GM12878 (cell line): Measurements from ENCODE around the gene AP2S1. TPM values are rescaled to one million over a fixed set of nuclear protein-coding genes. Genes with fewer than 3 reads are reported as not detected.

Source experiments
- ATAC-seq: fragments of 200-7000 bp; cut with Tn5 transposase; 3 replicates; pipeline ENCODE4 v1.9.1; 2020; ENCODE audit warnings: mild to moderate bottlenecking, moderate library complexity
- BruUV-seq: library from RNA; stranded (reverse); fragments of 400-500 nt; replicated peaks from 2 replicates; lab custom pipeline; 2021; lab: Mats Ljungman, UMichigan
- CTCF ChIA-PET: fragments of 300-600 bp; sonication (Branson Sonifier 250); formaldehyde crosslinking; extraction: SDS; loops from one replicate; lab custom pipeline; 2021; ENCODE audit warnings: inconsistent platforms; lab: Yijun Ruan, JAX
- POLR2A ChIA-PET: fragments of 350-600 bp; formaldehyde crosslinking; extraction: SDS; loops from one replicate; lab custom pipeline; 2021; ENCODE audit warnings: inconsistent platforms; lab: Charles Lee
- RAD21 ChIA-PET: fragments of 300-600 bp; sonication (Branson Sonifier 250); formaldehyde crosslinking; loops from one replicate; lab custom pipeline; 2023; ENCODE audit warnings: antibody characterized with exemption; ENCODE audit not compliant: unreplicated experiment; lab: Charles Lee
- SMC1A ChIA-PET: fragments of 300-600 bp; sonication (Branson Sonifier 250); formaldehyde crosslinking; loops from one replicate; lab custom pipeline; 2023; ENCODE audit not compliant: unreplicated experiment, uncharacterized antibody; lab: Charles Lee
- DNase-seq: peaks from one replicate; pipeline ENCODE4 v3.0.0-alpha.2; 2011; ENCODE audit warnings: low read depth, low spot score
- FAIRE-seq: peaks from 3 replicates; lab custom pipeline; 2011; peaks lifted over from hg19 to GRCh38; lab: Jason Lieb, UNC
- H2AFZ ChIP-seq: 2 replicates; pipeline ENCODE4 v1.6.0; 2011; ENCODE audit warnings: low read depth, low read length, control low read depth; ENCODE audit not compliant: control insufficient read depth
- H3K27ac ChIP-seq: 2 replicates; pipeline ENCODE4 v1.5.1; 2011; ENCODE audit warnings: control low read depth; ENCODE audit not compliant: control insufficient read depth, insufficient read depth
- H3K27me3 ChIP-seq, 2 experiments: replicated peaks in 1 of 2; 2 replicates each; pipeline versions ENCODE4 v1.6.0 to v1.6.1; 2011; ENCODE audit warnings: low read length in 1 of 2; ENCODE audit not compliant: control insufficient read depth in 2 of 2, insufficient read depth in 2 of 2
- H3K36me3 ChIP-seq, 2 experiments: 2 replicates each; pipeline ENCODE4 v1.5.1; 2011; ENCODE audit warnings: low read length in 1 of 2; ENCODE audit not compliant: control insufficient read depth in 2 of 2, insufficient read depth in 2 of 2
- H3K4me1 ChIP-seq: 2 replicates; pipeline ENCODE4 v1.6.1; 2011; ENCODE audit warnings: mild to moderate bottlenecking, low read length, moderate library complexity, mixed read lengths; ENCODE audit not compliant: control insufficient read depth, insufficient read depth
- H3K4me2 ChIP-seq: 2 replicates; pipeline ENCODE4 v1.6.0; 2011; ENCODE audit warnings: control low read depth; ENCODE audit not compliant: control insufficient read depth, insufficient read depth
- H3K4me3 ChIP-seq: fragments of 200-600 bp; sonication (generic); 2 replicates; pipeline ENCODE4 v1.5.1; 2016
- H3K79me2 ChIP-seq: 2 replicates; pipeline ENCODE4 v1.6.0; 2011; ENCODE audit warnings: low read length; ENCODE audit not compliant: control insufficient read depth, insufficient read depth
- H3K9ac ChIP-seq: 2 replicates; pipeline ENCODE4 v1.8.0; 2011; ENCODE audit warnings: low read length, control low read depth, mixed read lengths; ENCODE audit not compliant: control insufficient read depth, insufficient read depth
- H3K9me3 ChIP-seq: replicated peaks from 3 replicates; pipeline ENCODE4 v1.5.1; 2011; ENCODE audit warnings: mild to moderate bottlenecking, low read length; ENCODE audit not compliant: control insufficient read depth, insufficient read depth
- H4K20me1 ChIP-seq: 2 replicates; pipeline ENCODE4 v1.6.0; 2011; ENCODE audit not compliant: control insufficient read depth, insufficient read depth
- CEBPB ChIP-seq, 2 experiments: fragments of 150-350 bp in 1 of 2; IDR thresholded peaks; 2 replicates each; pipeline ENCODE4 v1.6.1; 2012 to 2014; ENCODE audit warnings: low read depth in 2 of 2, low read length in 2 of 2, borderline replicate concordance in 1 of 2, inconsistent platforms in 1 of 2
- EED ChIP-seq: sonication (generic); IDR thresholded peaks from 2 replicates; pipeline ENCODE4 v1.6.1; 2016; ENCODE audit warnings: antibody characterized with exemption, low read depth
- FOXM1 ChIP-seq: IDR thresholded peaks from 2 replicates; pipeline ENCODE4 v1.6.1; 2012; ENCODE audit warnings: low read depth, mild to moderate bottlenecking, inconsistent platforms, low read length, moderate library complexity
- KAT2A ChIP-seq: conservative IDR thresholded peaks from 2 replicates; pipeline ENCODE4 v1.6.1; 2011; ENCODE audit warnings: low read depth, low read length; ENCODE audit not compliant: control insufficient read depth
- SMAD1 ChIP-seq: fragments of 450-650 bp; IDR thresholded peaks from 2 replicates; pipeline ENCODE4 v1.6.1; 2018; ENCODE audit warnings: mild to moderate bottlenecking, low read depth; ENCODE audit not compliant: partially characterized antibody
- SREBF2 ChIP-seq: IDR thresholded peaks from 2 replicates; pipeline ENCODE4 v1.6.1; 2012; ENCODE audit warnings: mild to moderate bottlenecking, low read length
- ZNF274 ChIP-seq: IDR thresholded peaks from one replicate; pipeline ENCODE4 v1.8.0; 2011; ENCODE audit not compliant: insufficient read length, insufficient read depth
- WGBS: methylation state at CpG from one replicate; pipeline ENCODE4 v1.1.6; 2016; ENCODE audit warnings: low lambda C conversion rate; ENCODE audit not compliant: insufficient replicate concordance, insufficient coverage; ENCODE audit errors: missing lambda C conversion rate; 5-methylcytosine and 5-hydroxymethylcytosine counted together
- in situ Hi-C: fragments of 300-500 bp; cut with MboI; formaldehyde crosslinking; loops from 9 replicates; pipeline ENCODE4 v1.14.3; 2018; ENCODE audit warnings: mixed read lengths
- intact Hi-C: fragments of 100-400 bp; cut with micrococcal nuclease; formaldehyde crosslinking; loops from one replicate; pipeline ENCODE4 v1.14.2; 2022; ENCODE audit not compliant: unreplicated experiment
- polyA plus RNA-seq, 11 experiments: library from polyadenylated mRNA; depleted of rRNA in 4 of 11; unstranded in 6 of 11; stranded (reverse) in 5 of 11; fragments of >200 nt; fragmentation: Nextera tagmentation in 4 of 11; fragmentation: Illumina TruSeq in 1 of 11; extraction: Ambion mirVana in 4 of 11; extraction: Trizol in 1 of 11; gene quantifications; 1 replicate in 1 of 11; 2 replicates in 10 of 11; pipeline versions ENCODE4 v1.2.1 to v1.2.3, GENCODE V29; 2011 to 2016; ENCODE audit warnings: inconsistent platforms in 2 of 11, missing spikeins in 2 of 11, low read depth in 1 of 11
- total RNA-seq, 4 experiments: library from RNA; depleted of rRNA in 3 of 4; stranded (reverse); fragments of >200 nt in 3 of 4; fragmentation: Illumina TruSeq in 1 of 4; extraction: Trizol in 1 of 4; gene quantifications; 2 replicates each; pipeline versions ENCODE4 v1.2.1 to v1.2.3, GENCODE V29; 2013 to 2021
- TF ChIP-seq, protein P1 (sequence below): fragments of 450-650 bp; IDR thresholded peaks from 2 replicates; pipeline ENCODE4 v1.6.1; 2017; ENCODE audit warnings: mild to moderate bottlenecking, moderate library complexity
- TF ChIP-seq, protein P2 (sequence below): fragments of 450-650 bp; formaldehyde crosslinking; IDR thresholded peaks from 2 replicates; pipeline ENCODE4 v1.4.0; 2022; ENCODE audit warnings: mild to moderate bottlenecking, moderate library complexity
- TF ChIP-seq, protein P3 (sequence below): IDR thresholded peaks from 2 replicates; pipeline ENCODE4 v1.6.1; 2011; ENCODE audit warnings: borderline replicate concordance, low read depth, mild to moderate bottlenecking, moderate library complexity, low read length; ENCODE audit not compliant: insufficient read depth, poor library complexity, severe bottlenecking

AP2S1 gene
- total and polyA plus RNA-seq, 10 of the 15 experiments (the other 5 are each of a cell fraction or from before 2014, with no cell fraction given) = 10.8 to 239 (median 104) TPM

DNA sequence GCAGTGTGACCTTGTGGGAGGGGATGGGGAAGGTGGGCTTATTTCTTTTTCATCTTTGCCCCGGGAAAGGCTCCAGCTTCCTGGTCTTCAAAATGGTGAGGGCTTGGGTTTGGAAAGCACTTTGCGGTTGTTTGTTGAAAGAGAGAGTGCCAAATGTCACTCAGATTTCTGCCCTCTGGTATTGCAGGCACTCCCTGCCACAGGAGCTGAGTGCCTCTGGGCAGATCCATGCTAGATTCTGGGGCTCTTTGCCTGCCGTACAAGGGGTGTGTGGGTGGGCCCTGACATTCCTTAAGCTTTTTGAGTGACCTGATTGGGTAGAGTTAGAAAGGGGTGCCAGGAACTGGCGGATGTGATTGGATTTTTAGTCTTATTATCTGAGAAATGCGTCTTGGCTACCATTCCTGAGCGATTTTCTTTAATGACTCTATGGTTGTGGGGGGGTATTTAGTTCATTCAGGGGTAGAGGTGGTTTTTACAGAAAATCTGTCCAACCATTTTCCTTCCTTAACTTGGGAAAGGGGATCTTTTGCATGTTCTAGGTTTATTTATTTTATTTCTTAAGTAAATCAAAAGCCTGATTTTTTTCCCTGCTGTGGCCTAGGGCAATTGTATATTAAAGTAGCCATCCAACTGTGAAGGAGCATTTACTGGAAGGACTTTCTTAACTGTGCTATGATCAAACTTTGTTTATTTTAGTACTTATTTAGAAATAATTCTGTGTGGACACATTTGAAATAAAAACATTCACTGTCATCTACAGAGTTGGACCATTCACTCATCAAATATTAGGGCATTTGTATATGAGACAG, 13.4 kb upstream of the AP2S1 start:
- CTCF ChIA-PET = interaction anchor here (0.6 to 3.0 kb wide), 6 partner anchors 9 to 127 kb away, joined by 3 to 20 read pairs (median 4); no protein-coding TSS in a partner anchor

More for the DNA sequence above, 13.4 kb upstream of the AP2S1 start:
- TF ChIP-seq, protein P1, sequence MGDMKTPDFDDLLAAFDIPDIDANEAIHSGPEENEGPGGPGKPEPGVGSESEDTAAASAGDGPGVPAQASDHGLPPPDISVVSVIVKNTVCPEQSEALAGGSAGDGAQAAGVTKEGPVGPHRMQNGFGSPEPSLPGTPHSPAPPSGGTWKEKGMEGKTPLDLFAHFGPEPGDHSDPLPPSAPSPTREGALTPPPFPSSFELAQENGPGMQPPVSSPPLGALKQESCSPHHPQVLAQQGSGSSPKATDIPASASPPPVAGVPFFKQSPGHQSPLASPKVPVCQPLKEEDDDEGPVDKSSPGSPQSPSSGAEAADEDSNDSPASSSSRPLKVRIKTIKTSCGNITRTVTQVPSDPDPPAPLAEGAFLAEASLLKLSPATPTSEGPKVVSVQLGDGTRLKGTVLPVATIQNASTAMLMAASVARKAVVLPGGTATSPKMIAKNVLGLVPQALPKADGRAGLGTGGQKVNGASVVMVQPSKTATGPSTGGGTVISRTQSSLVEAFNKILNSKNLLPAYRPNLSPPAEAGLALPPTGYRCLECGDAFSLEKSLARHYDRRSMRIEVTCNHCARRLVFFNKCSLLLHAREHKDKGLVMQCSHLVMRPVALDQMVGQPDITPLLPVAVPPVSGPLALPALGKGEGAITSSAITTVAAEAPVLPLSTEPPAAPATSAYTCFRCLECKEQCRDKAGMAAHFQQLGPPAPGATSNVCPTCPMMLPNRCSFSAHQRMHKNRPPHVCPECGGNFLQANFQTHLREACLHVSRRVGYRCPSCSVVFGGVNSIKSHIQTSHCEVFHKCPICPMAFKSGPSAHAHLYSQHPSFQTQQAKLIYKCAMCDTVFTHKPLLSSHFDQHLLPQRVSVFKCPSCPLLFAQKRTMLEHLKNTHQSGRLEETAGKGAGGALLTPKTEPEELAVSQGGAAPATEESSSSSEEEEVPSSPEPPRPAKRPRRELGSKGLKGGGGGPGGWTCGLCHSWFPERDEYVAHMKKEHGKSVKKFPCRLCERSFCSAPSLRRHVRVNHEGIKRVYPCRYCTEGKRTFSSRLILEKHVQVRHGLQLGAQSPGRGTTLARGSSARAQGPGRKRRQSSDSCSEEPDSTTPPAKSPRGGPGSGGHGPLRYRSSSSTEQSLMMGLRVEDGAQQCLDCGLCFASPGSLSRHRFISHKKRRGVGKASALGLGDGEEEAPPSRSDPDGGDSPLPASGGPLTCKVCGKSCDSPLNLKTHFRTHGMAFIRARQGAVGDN = no peak
- TF ChIP-seq, protein P2, sequence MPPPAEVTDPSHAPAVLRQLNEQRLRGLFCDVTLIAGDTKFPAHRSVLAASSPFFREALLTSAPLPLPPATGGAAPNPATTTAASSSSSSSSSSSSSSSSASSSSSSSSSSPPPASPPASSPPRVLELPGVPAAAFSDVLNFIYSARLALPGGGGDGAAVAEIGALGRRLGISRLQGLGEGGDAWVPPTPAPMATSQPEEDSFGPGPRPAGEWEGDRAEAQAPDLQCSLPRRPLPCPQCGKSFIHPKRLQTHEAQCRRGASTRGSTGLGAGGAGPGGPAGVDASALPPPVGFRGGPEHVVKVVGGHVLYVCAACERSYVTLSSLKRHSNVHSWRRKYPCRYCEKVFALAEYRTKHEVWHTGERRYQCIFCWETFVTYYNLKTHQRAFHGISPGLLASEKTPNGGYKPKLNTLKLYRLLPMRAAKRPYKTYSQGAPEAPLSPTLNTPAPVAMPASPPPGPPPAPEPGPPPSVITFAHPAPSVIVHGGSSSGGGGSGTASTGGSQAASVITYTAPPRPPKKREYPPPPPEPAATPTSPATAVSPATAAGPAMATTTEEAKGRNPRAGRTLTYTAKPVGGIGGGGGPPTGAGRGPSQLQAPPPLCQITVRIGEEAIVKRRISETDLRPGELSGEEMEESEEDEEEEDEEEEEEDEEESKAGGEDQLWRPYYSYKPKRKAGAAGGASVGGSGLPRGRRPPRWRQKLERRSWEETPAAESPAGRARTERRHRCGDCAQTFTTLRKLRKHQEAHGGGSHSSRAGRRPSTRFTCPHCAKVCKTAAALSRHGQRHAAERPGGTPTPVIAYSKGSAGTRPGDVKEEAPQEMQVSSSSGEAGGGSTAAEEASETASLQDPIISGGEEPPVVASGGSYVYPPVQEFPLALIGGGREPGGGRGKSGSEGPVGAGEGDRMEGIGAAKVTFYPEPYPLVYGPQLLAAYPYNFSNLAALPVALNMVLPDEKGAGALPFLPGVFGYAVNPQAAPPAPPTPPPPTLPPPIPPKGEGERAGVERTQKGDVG = no peak
- TF ChIP-seq FOXM1 = no peak
- TF ChIP-seq CEBPB (IDR thresholded peaks at IDR 0.05; ENCODE audit: borderline replicate concordance in 1 of 2, low read depth in 2 of 2, low read length in 2 of 2) = no peak
- TF ChIP-seq EED = no peak
- TF ChIP-seq ZNF274 = no peak
- no peak for TF ChIP-seq SREBF2
- no peak for TF ChIP-seq SMAD1
- no peak for TF ChIP-seq KAT2A
- TF ChIP-seq, protein P3, sequence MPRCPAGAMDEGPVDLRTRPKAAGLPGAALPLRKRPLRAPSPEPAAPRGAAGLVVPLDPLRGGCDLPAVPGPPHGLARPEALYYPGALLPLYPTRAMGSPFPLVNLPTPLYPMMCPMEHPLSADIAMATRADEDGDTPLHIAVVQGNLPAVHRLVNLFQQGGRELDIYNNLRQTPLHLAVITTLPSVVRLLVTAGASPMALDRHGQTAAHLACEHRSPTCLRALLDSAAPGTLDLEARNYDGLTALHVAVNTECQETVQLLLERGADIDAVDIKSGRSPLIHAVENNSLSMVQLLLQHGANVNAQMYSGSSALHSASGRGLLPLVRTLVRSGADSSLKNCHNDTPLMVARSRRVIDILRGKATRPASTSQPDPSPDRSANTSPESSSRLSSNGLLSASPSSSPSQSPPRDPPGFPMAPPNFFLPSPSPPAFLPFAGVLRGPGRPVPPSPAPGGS = no peak
- no peaks in the 10 kb centered on the region for H3K9me3 ChIP-seq
- ChIA-PET POLR2A (interaction anchor here (0.6 to 1.2 kb wide), 4 partner anchors 10 to 87 kb away, joined by 3 to 6 read pairs (median 4); partner anchors contain the start of gene AP2S1), RAD21 (interaction anchor here (0.9 to 2.1 kb wide), 3 partner anchors 29 to 134 kb away, joined by 3 to 6 read pairs (median 3); no protein-coding TSS in a partner anchor), SMC1A (interaction anchor here (1.0 to 2.5 kb wide), 4 partner anchors 27 to 127 kb away, joined by 3 to 11 read pairs (median 4); no protein-coding TSS in a partner anchor)
- in situ Hi-C loops = no loop called here
- H4K20me1 ChIP-seq = peaks cover 6% of the 10 kb centered on the region
- intact Hi-C loops = no loop called here
- H3K36me3 ChIP-seq = no peaks in the 10 kb centered on the region; a peak in 1 of 4 replicates
- H3K27ac ChIP-seq = no peak overlapping the region; the same call in 1 of the 2 replicates
- peak overlapping the region; percentile 55 for H3K9ac ChIP-seq
- peaks cover 5% of the 10 kb centered on the region; the same call in 1 of the 2 replicates for H3K4me1 ChIP-seq
- ATAC-seq (no peak), DNase-seq (no peak), FAIRE-seq (no peak)
- peaks cover 79% of the 10 kb centered on the region for H3K79me2 ChIP-seq
- peak overlapping the region; percentile 77 for H3K4me3 ChIP-seq
- BruUV-seq = no TSS peak
- 93% methylated on average over 6 of the region's 6 CpGs for WGBS
- H3K27me3 ChIP-seq = no peaks in the 10 kb centered on the region
- peak overlapping the region; percentile 75 for H3K4me2 ChIP-seq
- no peak overlapping the region for H2AFZ ChIP-seq
